Esophagus squamous epithelium (tissue), 5 donors: ENCODE data around the gene CREBRF. TPM values are rescaled to one million over a fixed set of nuclear protein-coding genes. Genes with fewer than 3 reads are reported as not detected.
"Not testable (repeated sequence)": the region's sequence is repeated elsewhere in the genome, so short reads cannot be mapped to it uniquely, and the experiment has no call there.

Experiments
- DNase-seq: peaks from one replicate; lab custom pipeline; 2025; lab: John Stamatoyannopoulos, UW
- H3K27ac ChIP-seq, 4 donors: fragments of 200-600 bp; sonication (generic); one replicate each; pipeline ENCODE4 v1.5.1; 2016 to 2019; ENCODE audit warnings: mild to moderate bottlenecking in 1 of 4
- H3K27me3 ChIP-seq, 4 donors: fragments of 200-600 bp; sonication (generic); 1 replicate in 3 of 4; 2 replicates in 1 of 4; pipeline versions ENCODE4 v1.5.1 to v1.6.0; 2017 to 2021; ENCODE audit warnings: antibody characterized with exemption in 1 of 4
- H3K36me3 ChIP-seq, 3 donors: fragments of 200-600 bp; sonication (generic); one replicate each; pipeline ENCODE4 v1.5.1; 2016 to 2019
- H3K4me1 ChIP-seq, 3 donors: fragments of 200-600 bp; sonication (generic); one replicate each; pipeline ENCODE4 v1.5.1; 2017 to 2019
- H3K4me3 ChIP-seq, 4 donors: fragments of 200-600 bp; sonication (generic); 1 replicate in 3 of 4; 2 replicates in 1 of 4; pipeline ENCODE4 v1.5.1; 2016 to 2019; ENCODE audit warnings: mild to moderate bottlenecking in 2 of 4, moderate library complexity in 1 of 4
- H3K9me3 ChIP-seq, 3 donors: fragments of 200-600 bp; sonication (generic); one replicate each; pipeline ENCODE4 v1.5.1; 2016 to 2019
- POLR2A ChIP-seq, 4 donors: fragments of 450-650 bp; IDR thresholded peaks; one replicate each; pipeline ENCODE4 v1.6.1; 2017; ENCODE audit warnings: antibody characterized with exemption in 4 of 4, mild to moderate bottlenecking in 4 of 4, moderate library complexity in 3 of 4
- WGBS, 2 donors: methylation state at CpG; one replicate each; pipeline ENCODE4 v1.1.5; 2018; 5-methylcytosine and 5-hydroxymethylcytosine counted together
- intact Hi-C: fragments of 100-400 bp; cut with DNase I; formaldehyde crosslinking; loops from one replicate; pipeline ENCODE4 v1.15.0; 2022
- total RNA-seq, 4 donors: library from RNA; depleted of rRNA; stranded (reverse); fragments of >200 nt; gene quantifications; one replicate each; pipeline ENCODE4 v1.1.0, GENCODE V29; 2016
- TF ChIP-seq, protein P1 (sequence below), 6 experiments: fragments of 450-650 bp in 4 of 6; fragments of 200-600 bp in 2 of 6; sonication (generic) in 2 of 6; IDR thresholded peaks; one replicate each; pipeline ENCODE4 v1.5.1; 2016 to 2019; ENCODE audit warnings: antibody characterized with exemption in 6 of 6, mild to moderate bottlenecking in 4 of 6, moderate library complexity in 4 of 6
- donor health status: DM: yes; HTN: yes; CAD: no.

CREBRF gene
- total RNA-seq, 4 donors from 2014 or later: 2.7 to 28.4 (median 7.9) TPM

DNA sequence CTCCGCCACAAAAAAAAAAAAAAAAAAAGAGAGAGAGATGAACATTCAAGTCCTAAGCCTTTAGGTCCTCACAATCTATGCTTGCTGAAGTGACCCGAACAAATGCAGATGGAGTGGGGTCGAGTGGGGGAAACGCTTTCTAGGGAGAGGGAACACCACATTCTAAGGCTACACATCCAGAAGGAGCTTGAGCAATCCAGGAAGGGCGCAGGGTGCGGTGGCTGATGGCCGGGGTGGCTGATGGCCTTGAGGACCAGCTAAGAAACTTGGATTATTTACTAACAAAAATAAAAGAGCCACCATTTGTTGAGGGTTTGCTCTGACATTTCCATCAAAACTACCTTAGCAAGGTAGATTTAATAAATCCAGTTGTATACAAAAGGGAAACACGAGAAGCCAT, 87.4 kb downstream of the CREBRF start:
- peaks cover 0 to 15% (median 4%) of the 10 kb centered on the region in 3 donors for H3K4me1 ChIP-seq
- no peak overlapping the region for H3K4me3 ChIP-seq
- WGBS, 2 donors: 87 to 89% methylated on average over 8 of the region's 8 CpGs
- H3K36me3 ChIP-seq: peaks cover 0 to 30% (median 4%) of the 10 kb centered on the region in 3 donors
- intact Hi-C loops: loop anchor here (5.0 kb wide), 1 partner anchor 161 kb away; the partner anchor contains the start of gene ATP6V0E1
- H3K27ac ChIP-seq: no peak overlapping the region
- H3K9me3 ChIP-seq: no peaks in the 10 kb centered on the region
- no peaks in the 10 kb centered on the region for H3K27me3 ChIP-seq
- no peak for DNase-seq
- TF ChIP-seq POLR2A (IDR thresholded peaks at IDR 0.05): no peak
- TF ChIP-seq, protein P1, sequence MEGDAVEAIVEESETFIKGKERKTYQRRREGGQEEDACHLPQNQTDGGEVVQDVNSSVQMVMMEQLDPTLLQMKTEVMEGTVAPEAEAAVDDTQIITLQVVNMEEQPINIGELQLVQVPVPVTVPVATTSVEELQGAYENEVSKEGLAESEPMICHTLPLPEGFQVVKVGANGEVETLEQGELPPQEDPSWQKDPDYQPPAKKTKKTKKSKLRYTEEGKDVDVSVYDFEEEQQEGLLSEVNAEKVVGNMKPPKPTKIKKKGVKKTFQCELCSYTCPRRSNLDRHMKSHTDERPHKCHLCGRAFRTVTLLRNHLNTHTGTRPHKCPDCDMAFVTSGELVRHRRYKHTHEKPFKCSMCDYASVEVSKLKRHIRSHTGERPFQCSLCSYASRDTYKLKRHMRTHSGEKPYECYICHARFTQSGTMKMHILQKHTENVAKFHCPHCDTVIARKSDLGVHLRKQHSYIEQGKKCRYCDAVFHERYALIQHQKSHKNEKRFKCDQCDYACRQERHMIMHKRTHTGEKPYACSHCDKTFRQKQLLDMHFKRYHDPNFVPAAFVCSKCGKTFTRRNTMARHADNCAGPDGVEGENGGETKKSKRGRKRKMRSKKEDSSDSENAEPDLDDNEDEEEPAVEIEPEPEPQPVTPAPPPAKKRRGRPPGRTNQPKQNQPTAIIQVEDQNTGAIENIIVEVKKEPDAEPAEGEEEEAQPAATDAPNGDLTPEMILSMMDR (IDR thresholded peaks at IDR 0.05): no peak

DNA sequence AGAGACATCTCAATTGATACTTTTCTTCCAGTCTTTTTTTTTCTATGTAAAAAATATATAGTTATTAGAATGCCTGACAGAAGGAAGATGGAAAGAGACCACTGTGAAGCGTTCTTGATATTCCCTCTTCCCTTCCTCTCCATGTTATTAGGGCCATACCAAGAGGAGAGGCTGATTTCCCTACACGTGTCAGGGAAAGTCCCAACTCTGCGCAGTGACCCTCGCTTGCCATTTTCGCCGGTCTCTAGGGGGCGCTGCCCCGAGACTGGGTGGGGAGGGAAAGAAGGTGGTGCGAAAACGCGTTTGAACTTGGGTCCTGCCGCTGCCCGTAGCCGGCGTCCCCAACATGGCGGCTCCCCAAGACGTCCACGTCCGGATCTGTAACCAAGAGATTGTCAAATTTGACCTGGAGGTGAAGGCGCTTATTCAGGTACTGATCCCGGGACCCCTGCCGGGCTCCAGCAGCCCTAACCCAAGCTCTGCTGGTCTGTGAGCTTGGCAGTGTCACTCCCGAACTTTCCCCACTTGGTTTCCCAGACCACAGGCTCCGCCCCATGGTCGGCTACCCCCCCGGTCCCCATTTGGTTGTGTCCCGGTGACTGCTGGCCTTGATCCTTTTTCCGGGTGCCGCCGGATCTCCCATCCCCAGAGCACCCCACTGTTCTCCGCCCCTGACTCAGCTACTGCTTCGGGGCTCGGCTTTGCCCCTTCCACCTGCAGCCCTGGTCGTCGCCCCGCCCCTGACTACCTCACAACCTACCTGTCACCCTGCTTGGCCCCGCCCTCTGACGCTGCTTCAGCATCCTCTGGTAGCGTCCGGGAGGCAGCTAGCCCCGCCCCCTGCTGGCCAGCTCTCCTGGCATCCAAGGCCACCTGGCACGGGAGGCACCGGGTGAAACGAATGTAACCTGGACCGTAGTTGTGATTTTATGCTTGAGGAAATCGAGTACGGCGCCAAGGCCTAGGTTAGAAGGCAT, 88.3 kb downstream of the CREBRF start, which contains the start of gene BNIP1:
TSS of gene BNIP1 (plus strand) at position 332 of the 977 bp plus-strand sequence. CDS start at position 347, 15 bp downstream.
- peaks cover 0 to 30% (median 4%) of the 10 kb centered on the region in 3 donors for H3K36me3 ChIP-seq
- TF ChIP-seq, protein P1 (IDR thresholded peaks at IDR 0.05): peak; percentile 85 to 96 (median 92)
- TF ChIP-seq POLR2A (IDR thresholded peaks at IDR 0.05): peak in 3 of 4 donors; percentile 4 to 64 (median 7)
- peaks cover 0 to 15% (median 4%) of the 10 kb centered on the region in 3 donors for H3K4me1 ChIP-seq
- H3K9me3 ChIP-seq: no peaks in the 10 kb centered on the region
- H3K27me3 ChIP-seq: no peaks in the 10 kb centered on the region
- WGBS, 2 donors: 0 to 1% methylated on average over 22 to 29 of the region's 48 CpGs
- peak; percentile 82 for DNase-seq
- peak within 1 kb of the TSS; percentile 93 to 97 (median 95) for H3K27ac ChIP-seq
- H3K4me3 ChIP-seq: peak within 1 kb of the TSS; percentile 77 to 99 (median 94)
- intact Hi-C loops: loop anchor here (5.0 kb wide), 1 partner anchor 162 kb away; the partner anchor contains the start of gene ATP6V0E1

DNA sequence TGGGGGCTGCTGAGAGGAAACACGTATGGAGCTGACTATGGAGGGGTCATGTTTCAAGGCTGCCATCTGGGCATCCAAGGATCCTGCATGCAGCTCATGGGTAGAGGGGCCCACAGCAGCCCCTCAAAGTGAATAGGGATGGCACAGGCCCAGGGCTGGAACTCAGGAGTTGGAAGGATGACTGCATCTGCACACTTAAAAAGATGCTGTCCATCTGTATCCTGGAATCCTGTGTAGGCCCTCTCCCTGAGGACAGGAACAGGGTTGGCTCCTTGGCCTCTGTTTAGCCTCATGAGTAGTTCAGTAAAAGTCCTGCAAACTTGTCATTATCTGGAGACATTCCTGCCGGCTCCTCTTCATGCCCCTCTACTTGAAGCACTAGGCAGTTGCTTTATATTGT, 92.2 kb downstream of the CREBRF start:
- Histone ChIP-seq H3K4me1 (peaks cover 0 to 15% (median 4%) of the 10 kb centered on the region in 3 donors), H3K36me3 (peaks cover 0 to 62% (median 4%) of the 10 kb centered on the region in 3 donors), H3K27ac (no peak overlapping the region), H3K4me3 (no peak overlapping the region), H3K27me3 (no peaks in the 10 kb centered on the region), H3K9me3 (no peaks in the 10 kb centered on the region)
- intact Hi-C loops: no loop called here
- TF ChIP-seq, protein P1 (IDR thresholded peaks at IDR 0.05): no peak
- no peak for DNase-seq
- 36 to 78% methylated on average over 1 to 2 of the region's 2 CpGs for WGBS, 2 donors

DNA sequence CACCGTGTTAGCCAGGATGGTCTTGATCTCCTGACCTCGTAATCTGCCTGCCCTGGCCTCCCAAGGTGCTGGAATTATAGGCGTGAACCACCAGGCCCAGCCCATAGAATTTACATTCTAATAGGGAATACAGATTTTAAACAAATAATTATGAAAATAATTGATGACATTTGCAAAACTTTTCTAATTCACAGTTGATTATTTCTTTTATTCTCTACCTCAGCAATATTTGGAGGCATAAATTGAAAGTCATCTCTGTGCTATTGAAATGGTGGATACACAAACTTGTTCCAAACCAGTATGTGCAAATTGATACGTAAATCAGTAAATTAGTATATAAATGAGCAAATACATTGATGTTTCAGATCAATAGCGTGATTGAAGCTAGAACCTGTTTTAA, 96.4 kb downstream of the CREBRF start:
- Histone ChIP-seq H3K9me3 (no peaks in the 10 kb centered on the region), H3K36me3 (peaks cover 0 to 94% (median 9%) of the 10 kb centered on the region in 3 donors), H3K27ac (no peak overlapping the region), H3K4me3 (no peak overlapping the region), H3K4me1 (no peaks in the 10 kb centered on the region), H3K27me3 (no peaks in the 10 kb centered on the region)
- DNase-seq: no peak
- intact Hi-C loops: no loop called here
- WGBS, 2 donors: 92 to 93% methylated on average over 5 of the region's 5 CpGs
- TF ChIP-seq POLR2A (IDR thresholded peaks at IDR 0.05): no peak
- TF ChIP-seq, protein P1 (IDR thresholded peaks at IDR 0.05): no peak

DNA sequence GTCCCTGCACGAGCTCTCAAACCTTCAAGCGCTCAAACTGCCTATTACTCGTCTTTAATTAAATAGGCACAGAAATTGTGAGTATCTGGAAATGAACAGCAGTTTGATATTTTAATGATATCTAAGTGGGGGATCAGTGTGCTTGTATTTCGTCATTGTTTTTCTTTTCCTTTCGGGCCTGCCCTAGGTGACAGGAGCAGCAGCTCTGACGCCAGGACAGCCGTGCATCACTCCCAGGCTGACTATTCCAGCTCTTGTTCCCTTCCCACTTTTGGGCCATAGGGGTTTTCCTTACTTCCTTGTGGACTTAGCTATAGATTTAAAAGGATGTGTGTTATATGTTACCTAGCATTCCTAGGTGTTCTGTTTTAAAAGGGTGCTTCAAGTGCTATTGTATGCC, 97.7 kb downstream of the CREBRF start:
- Histone ChIP-seq H3K27ac (no peak overlapping the region), H3K27me3 (no peaks in the 10 kb centered on the region), H3K36me3 (peaks cover 0 to 96% (median 6%) of the 10 kb centered on the region in 3 donors), H3K4me1 (no peaks in the 10 kb centered on the region), H3K4me3 (no peak overlapping the region), H3K9me3 (no peaks in the 10 kb centered on the region)
- DNase-seq: no peak
- 76 to 86% methylated on average over 7 of the region's 7 CpGs for WGBS, 2 donors
- intact Hi-C loops: no loop called here
- TF ChIP-seq, protein P1 (IDR thresholded peaks at IDR 0.05): no peak
- TF ChIP-seq POLR2A (IDR thresholded peaks at IDR 0.05): no peak

DNA sequence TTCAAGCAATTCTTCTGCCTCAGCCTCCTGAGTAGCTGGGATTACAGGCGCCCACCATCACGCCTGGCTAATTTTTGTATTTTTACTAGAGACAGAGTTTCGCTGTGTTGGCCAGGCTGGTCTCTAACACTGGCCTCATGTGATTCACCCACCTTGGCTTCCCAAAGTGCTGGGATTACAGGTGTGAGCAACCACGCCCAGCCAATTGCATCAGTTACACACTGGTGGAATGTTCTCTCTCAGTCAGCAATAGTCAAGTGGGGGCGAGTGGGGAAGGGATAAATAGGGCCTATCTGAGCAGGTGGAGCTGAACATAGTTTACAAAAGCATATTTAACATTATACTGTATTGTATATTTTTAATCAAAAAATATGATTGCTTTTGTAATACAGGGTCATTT, 98.5 kb downstream of the CREBRF start:
- DNase-seq, H3K27ac ChIP-seq: not testable (repeated sequence)
- 81 to 94% methylated on average over 3 to 5 of the region's 5 CpGs for WGBS, 2 donors

More for the DNA sequence above, 98.5 kb downstream of the CREBRF start:
- H3K4me1 ChIP-seq, intact Hi-C loops, H3K4me3 ChIP-seq, H3K9me3 ChIP-seq, H3K27me3 ChIP-seq: not testable (repeated sequence)
- peaks cover 0 to 96% (median 6%) of the 10 kb centered on the region in 3 donors for H3K36me3 ChIP-seq
